GM19193 (cell line): Measurements from ENCODE around the gene PSMD5.
A peak's percentile ranks its signal among the peaks of the same experiment; 100 is the strongest.

Source experiments
- POLR2A ChIP-seq: IDR thresholded peaks from 4 replicates; pipeline ENCODE4 v1.6.1; 2011; ENCODE audit not compliant: insufficient read depth, insufficient read length; ENCODE audit errors: extremely low read depth

The PSMD5 gene

GRCh38 chr9:120865809-120866208 is 23.1 kb upstream of the PSMD5 start:
- TF ChIP-seq POLR2A, result no peak

- TF ChIP-seq POLR2A, result no peak
These were observed 22.5 kb upstream of the PSMD5 start for GRCh38 chr9:120865176-120865575.

GRCh38 chr9:120864719-120865118 is 22.0 kb upstream of the PSMD5 start:
- TF ChIP-seq POLR2A, result no peak

GRCh38 chr9:120863833-120864232 is 21.1 kb upstream of the PSMD5 start:
- no peak for TF ChIP-seq POLR2A

GRCh38 chr9:120862452-120862851 is 19.7 kb upstream of the PSMD5 start:
- TF ChIP-seq POLR2A, result no peak

- TF ChIP-seq POLR2A, result no peak
These were observed 19.2 kb upstream of the PSMD5 start for GRCh38 chr9:120861935-120862334.

- TF ChIP-seq POLR2A, result no peak
These were observed 17.4 kb upstream of the PSMD5 start for GRCh38 chr9:120860083-120860482.

GRCh38 chr9:120859361-120859760 is 16.6 kb upstream of the PSMD5 start:
- TF ChIP-seq POLR2A, result no peak

- TF ChIP-seq POLR2A, result no peak
These were observed 15.2 kb upstream of the PSMD5 start for GRCh38 chr9:120857902-120858301.

GRCh38 chr9:120857481-120857880 is 14.8 kb upstream of the PSMD5 start:
- TF ChIP-seq POLR2A, result no peak

GRCh38 chr9:120856700-120857099 is 14.0 kb upstream of the PSMD5 start:
- no peak for TF ChIP-seq POLR2A

- peak; percentile 9 for TF ChIP-seq POLR2A
These were observed 13.3 kb upstream of the PSMD5 start for GRCh38 chr9:120855827-120856670.

GRCh38 chr9:120854596-120855327 is 12.0 kb upstream of the PSMD5 start:
- no peak for TF ChIP-seq POLR2A

- TF ChIP-seq POLR2A, result no peak
These were observed 10.5 kb upstream of the PSMD5 start for GRCh38 chr9:120853198-120853597.

- no peak for TF ChIP-seq POLR2A
These were observed 9.7 kb upstream of the PSMD5 start for GRCh38 chr9:120852240-120853010.
